Esophagus (tissue), 2 donors: ENCODE data around the gene AKAP9. TPM values are rescaled to one million over a fixed set of nuclear protein-coding genes. Genes with fewer than 3 reads are reported as not detected.
A peak's percentile ranks its signal among the peaks of the same experiment; 100 is the strongest.
"Not testable (repeated sequence)": the region's sequence is repeated elsewhere in the genome, so short reads cannot be mapped to it uniquely, and the experiment has no call there.

ENCODE experiments used
- H3K27ac ChIP-seq, 2 donors: one replicate each; pipeline ENCODE4 v1.5.1; 2013; ENCODE audit warnings: low read depth in 2 of 2, mild to moderate bottlenecking in 2 of 2, inconsistent platforms in 1 of 2, low read length in 1 of 2, moderate library complexity in 1 of 2
- H3K27me3 ChIP-seq, 2 donors: one replicate each; pipeline ENCODE4 v1.6.1; 2013; ENCODE audit warnings: low read length in 2 of 2, control low read depth in 1 of 2, mild to moderate bottlenecking in 1 of 2; ENCODE audit not compliant: insufficient read depth in 2 of 2, control insufficient read depth in 1 of 2
- H3K36me3 ChIP-seq, 2 donors: one replicate each; pipeline ENCODE4 v1.6.1; 2013; ENCODE audit warnings: low read length in 1 of 2; ENCODE audit not compliant: control insufficient read depth in 2 of 2, insufficient read depth in 2 of 2
- H3K4me1 ChIP-seq, 2 donors: one replicate each; pipeline ENCODE4 v1.6.1; 2013; ENCODE audit warnings: low read length in 1 of 2; ENCODE audit not compliant: control insufficient read depth in 2 of 2, insufficient read depth in 2 of 2
- H3K4me3 ChIP-seq, 2 donors: one replicate each; pipeline ENCODE4 v1.5.1; 2013; ENCODE audit warnings: low read length in 2 of 2, mild to moderate bottlenecking in 2 of 2, low read depth in 1 of 2, moderate library complexity in 1 of 2
- H3K9me3 ChIP-seq, 2 donors: one replicate each; pipeline ENCODE4 v1.6.1; 2013; ENCODE audit warnings: mild to moderate bottlenecking in 2 of 2, low read depth in 1 of 2, low read length in 1 of 2, moderate library complexity in 1 of 2; ENCODE audit not compliant: control insufficient read depth in 2 of 2, insufficient read depth in 1 of 2
- WGBS, 2 donors: extraction: QIAGEN DNeasy Blood & Tissue Kit; methylation state at CpG; one replicate each; pipeline ENCODE4 v1.1.7; 2013; 5-methylcytosine and 5-hydroxymethylcytosine counted together
- polyA plus RNA-seq, 2 donors: library from polyadenylated mRNA; stranded (reverse); fragments of 200-250 nt; gene quantifications; one replicate each; pipeline ENCODE4 v1.2.3, GENCODE V29; 2013
- donor health status: healthy with polysubstance abuse.
- donor health status: Bipolar disorder and iron deficiency.

The AKAP9 gene
- polyA plus RNA-seq, result 10 to 100 TPM; 15.8 to 16.7 TPM

DNA sequence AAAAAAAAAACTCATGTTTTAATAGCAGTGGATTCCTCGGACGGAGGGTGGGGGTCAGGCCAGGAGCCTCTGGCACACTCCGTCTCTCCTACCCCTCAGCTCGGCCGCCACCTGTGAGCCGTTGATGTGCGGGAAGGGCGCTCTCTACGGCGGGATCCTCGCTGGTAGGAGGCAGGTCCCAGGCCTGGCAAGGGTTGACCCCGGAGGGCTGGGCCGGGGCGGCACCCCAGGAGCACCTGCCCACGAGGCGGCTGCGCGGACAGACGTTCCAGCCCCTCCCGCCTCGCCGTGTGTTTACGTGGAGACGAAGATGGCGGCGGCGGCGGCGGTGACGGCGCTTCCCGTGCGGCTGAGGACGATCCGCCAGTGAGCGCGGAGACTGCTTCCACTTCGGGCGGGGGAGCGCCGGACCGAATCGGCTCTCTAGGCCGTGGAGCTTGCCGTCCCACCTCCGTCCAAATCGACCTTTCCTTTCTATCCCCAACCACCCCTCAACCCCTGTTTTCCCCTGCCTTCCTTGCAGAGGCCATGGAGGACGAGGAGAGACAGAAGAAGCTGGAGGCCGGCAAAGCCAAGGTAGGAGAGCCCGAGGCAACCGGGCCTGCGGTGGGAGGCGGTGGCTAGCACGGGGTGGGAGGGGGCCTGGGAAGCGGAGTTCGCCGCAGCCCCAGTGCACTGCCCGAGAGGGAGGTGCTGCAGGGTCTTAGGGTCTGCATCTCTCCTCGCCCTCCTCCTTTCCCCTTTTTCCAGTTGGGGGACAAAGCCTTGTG is at the start of gene AKAP9:
Gene AKAP9 (plus strand): TSS at position 291 of the 770 bp plus-strand sequence. CDS start 238 bp downstream, at position 529.
- no peaks in the 10 kb centered on the region for H3K36me3 ChIP-seq
- no peaks in the 10 kb centered on the region for H3K9me3 ChIP-seq
- H3K27ac ChIP-seq, result peak within 1 kb of the TSS; percentile 85 to 98
- no peaks in the 10 kb centered on the region for H3K4me1 ChIP-seq
- 0% methylated on average over 49 to 59 of the region's 59 CpGs for WGBS, 2 donors
- H3K4me3 ChIP-seq, result peak within 1 kb of the TSS; percentile 64 to 91
- no peaks in the 10 kb centered on the region for H3K27me3 ChIP-seq

DNA sequence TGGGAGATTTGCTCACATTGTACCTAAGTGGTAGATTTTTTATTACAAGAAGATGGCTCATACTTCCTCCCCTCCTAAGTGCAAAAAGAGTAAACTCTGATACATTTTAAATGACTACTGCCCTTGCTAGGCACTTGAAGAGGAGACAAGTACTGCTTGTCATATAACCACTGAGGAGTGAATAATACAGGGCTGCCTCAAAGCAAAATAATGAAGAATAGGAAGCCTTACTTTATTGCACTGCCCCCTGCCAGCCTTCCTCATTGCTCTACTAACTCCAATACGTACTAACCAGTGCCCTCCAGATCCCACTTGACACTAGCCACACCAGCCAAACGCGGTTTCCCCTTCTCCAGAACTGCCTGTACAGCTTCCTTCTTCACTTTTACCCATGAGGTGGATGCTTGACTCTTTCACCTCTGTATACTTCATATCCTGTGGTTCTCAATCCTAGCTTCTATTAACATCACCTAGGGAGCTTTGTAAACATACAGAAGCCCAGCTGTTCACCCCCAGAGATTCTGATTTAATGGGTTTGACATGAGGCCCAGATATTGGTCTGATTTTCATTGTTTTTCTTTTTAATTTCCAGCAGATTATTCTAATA is 48.5 kb upstream of the AKAP9 start:
- 66 to 67% methylated on average over 3 of the region's 3 CpGs for WGBS, 2 donors
- Histone ChIP-seq H3K27me3 (no peaks in the 10 kb centered on the region), H3K27ac (no peak overlapping the region), H3K4me3 (no peak overlapping the region), H3K9me3 (peaks cover 0 to 3% of the 10 kb centered on the region in 2 donors), H3K4me1 (no peaks in the 10 kb centered on the region), H3K36me3 (no peaks in the 10 kb centered on the region)

DNA sequence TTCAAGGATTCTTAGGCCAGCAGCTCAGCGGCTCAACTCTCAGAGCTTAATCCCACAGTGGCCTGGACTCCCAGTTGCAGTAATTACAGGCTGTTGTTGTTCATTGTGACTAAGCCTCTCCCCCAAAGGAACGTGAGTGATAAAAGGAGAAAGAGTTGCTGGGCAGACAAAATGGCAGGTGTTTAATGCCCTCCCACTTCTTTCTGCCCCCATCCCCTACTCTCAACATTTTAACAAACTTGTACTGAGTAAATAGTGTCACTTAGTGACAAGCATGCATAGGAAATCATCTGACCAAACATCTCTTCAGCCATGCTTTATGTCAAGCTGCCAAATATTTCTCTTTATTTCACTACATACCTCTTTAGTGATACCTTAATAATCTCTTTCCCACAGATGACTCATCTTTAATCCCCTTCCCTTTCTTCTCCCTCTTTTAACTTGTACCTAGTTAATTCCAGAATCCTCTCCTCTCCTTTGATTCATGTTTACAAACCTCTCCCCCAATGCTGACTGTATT is 47.8 kb upstream of the AKAP9 start:
- Histone ChIP-seq H3K9me3 (peaks cover 0 to 3% of the 10 kb centered on the region in 2 donors), H3K4me1 (no peaks in the 10 kb centered on the region), H3K27me3 (no peaks in the 10 kb centered on the region), H3K36me3 (no peaks in the 10 kb centered on the region), H3K27ac (no peak overlapping the region), H3K4me3 (no peak overlapping the region)
- WGBS, 2 donors, result 30 to 54% methylated on average over 2 of the region's 2 CpGs

DNA sequence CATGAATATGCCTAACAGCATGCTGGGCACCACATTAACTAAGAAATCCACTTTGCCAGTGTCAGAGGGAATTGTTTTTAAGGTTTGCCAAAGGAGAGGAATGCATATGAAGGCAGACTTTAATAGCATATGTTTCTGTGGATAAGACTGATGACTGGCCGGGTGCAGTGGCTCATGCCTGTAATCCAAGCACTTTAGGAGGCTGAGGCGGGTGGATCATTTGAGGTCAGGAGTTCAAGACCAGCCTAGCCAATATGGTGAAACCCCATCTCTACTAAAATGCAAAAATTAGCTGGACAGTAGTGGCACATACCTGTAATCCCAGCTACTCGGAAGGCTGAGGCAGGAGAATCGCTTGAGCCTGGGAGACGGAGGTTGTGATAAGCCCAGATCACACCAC is 47.0 kb upstream of the AKAP9 start:
- H3K36me3 ChIP-seq, H3K27ac ChIP-seq, H3K27me3 ChIP-seq, H3K4me3 ChIP-seq, H3K4me1 ChIP-seq, H3K9me3 ChIP-seq: not testable (repeated sequence)
- 84 to 89% methylated on average over 5 of the region's 5 CpGs for WGBS, 2 donors

DNA sequence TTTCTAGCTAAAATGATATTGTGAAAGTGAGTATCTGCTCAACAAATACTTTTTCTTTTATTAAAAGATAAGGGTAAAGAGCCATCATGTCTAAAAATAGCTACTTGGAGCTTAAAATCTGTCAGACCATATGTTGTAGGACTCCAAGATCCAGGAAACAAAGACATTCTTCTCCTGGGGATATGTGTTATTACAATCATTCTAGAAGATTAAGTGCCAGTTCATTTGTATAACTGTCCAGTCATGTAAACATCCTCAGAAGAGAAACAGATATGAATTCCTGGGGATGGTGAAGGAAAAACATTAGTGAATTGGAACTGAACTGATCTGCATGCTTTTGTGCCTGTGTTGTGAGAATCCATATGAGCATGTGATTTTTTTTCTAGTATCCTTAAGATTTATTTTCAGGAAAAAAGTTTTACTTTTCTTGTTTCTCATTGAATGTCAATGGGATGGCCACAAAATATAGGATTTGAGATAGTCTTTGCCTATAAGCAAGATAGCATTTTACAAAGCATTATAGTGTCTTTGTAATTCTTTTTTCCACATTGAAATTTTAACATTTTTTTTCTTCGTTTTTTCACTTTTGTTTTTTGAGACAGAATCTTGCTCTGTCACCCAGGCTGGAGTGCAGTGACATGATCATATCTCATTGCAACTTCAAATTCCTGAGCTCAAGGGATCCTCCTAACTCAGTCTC is 45.7 kb upstream of the AKAP9 start:
- Histone ChIP-seq H3K27me3 (no peaks in the 10 kb centered on the region), H3K4me3 (no peak overlapping the region), H3K27ac (no peak overlapping the region), H3K4me1 (no peaks in the 10 kb centered on the region), H3K9me3 (no peaks in the 10 kb centered on the region), H3K36me3 (no peaks in the 10 kb centered on the region)
- WGBS, 2 donors, result 60 to 63% methylated on average over 1 of the region's 1 CpG

DNA sequence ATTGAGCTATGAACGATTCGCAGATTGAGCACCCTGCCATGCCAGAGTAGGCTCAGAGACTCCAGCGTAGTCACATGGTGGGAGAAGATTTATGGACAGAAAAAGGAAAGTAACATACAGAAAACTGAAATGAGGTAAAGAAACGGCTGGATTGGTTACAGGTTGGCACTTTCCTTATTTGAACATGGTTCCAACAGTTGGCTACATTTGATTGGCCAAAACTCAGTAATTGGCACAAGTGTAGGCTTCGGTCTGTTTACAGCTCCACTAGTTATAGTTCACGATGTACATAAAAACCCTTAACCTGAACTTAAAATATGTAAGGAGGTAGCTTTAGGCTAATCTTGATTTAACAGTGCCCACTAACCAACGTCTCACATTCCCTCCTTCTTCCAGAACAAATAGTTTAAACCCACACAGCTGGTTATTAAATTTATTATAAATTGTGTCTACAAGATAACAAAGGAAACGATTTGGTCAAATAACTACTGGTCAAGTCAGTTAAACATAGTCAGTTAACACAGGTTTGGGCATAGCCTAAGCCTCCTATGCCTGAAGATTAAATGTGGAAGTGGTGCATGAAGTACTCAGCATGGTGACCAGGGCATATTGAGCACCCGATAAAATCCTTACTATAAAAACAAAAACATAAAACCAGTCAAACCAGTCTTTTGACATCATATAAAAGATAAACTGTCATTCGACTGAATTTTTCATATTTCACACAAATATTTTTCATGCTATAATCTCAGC is 42.2 kb upstream of the AKAP9 start:
- 67 to 69% methylated on average over 10 of the region's 10 CpGs for WGBS, 2 donors
- Histone ChIP-seq H3K36me3 (no peaks in the 10 kb centered on the region), H3K4me3 (no peak overlapping the region), H3K27ac (no peak overlapping the region), H3K9me3 (no peaks in the 10 kb centered on the region), H3K27me3 (no peaks in the 10 kb centered on the region), H3K4me1 (no peaks in the 10 kb centered on the region)

DNA sequence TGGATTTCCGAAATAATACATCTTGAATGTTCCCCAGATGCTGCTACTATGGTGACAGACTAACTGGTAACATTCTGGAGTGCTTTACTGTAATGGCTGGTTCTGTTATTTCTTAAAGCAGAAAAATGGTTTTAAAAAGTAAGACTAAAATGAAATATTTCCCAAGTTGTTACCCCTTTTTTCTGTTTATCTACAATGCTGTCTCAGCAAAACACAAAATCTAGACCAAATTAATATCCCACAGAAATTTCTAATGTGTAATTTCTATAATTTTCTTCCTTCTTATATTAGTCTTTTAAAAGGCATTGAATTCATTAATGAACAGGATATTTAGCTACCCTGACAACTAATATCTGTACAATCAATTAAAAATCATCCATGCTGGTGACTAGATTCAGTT is 41.1 kb upstream of the AKAP9 start:
- Histone ChIP-seq H3K36me3 (no peaks in the 10 kb centered on the region), H3K4me3 (no peak overlapping the region), H3K27me3 (no peaks in the 10 kb centered on the region), H3K4me1 (no peaks in the 10 kb centered on the region), H3K9me3 (no peaks in the 10 kb centered on the region), H3K27ac (no peak overlapping the region)
- WGBS, 2 donors, result 93% methylated on average over 1 of the region's 1 CpG

DNA sequence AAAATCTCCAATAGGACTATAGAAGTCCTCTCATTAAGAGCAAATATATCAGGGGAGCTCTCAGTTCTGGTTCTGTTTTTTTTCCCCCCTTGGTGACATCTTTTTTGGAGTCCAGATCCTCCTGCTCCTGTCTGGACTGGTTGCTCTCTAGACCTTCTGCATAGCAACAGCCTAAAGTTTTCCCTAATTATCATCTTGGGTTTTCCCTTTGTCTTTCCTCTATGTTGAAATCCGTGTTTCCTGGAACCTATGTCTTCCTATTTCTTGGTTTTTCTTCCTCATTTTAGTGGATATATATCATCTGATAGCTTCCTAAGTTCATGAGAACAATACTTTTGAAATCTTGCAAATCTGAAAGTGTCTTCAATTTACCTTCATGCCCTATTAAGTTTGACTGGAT is 30.5 kb upstream of the AKAP9 start:
- Histone ChIP-seq H3K9me3 (no peaks in the 10 kb centered on the region), H3K4me1 (no peaks in the 10 kb centered on the region), H3K27ac (no peak overlapping the region), H3K36me3 (no peaks in the 10 kb centered on the region), H3K27me3 (no peaks in the 10 kb centered on the region), H3K4me3 (no peak overlapping the region)
- 60 to 83% methylated on average over 1 of the region's 1 CpG for WGBS, 2 donors

DNA sequence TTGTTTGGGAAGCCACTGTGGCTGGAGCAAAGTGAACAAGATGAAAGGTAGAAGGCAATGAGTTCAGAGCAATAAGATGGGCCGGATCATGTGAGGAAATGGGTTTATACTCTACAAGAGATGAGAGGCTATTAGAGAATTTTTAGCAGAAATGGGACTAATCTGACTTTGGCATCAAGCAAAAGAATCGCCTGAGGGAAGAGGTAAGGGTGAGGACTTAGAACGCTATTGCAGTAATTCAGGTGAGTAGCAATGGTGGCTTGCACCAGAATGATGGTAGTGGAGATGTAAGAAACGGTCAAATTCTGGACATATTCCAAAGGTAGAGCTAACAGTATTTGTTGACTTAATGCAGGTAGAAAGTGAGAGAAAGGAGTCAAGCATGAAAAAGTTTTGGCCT is 29.5 kb upstream of the AKAP9 start:
- Histone ChIP-seq H3K36me3 (no peaks in the 10 kb centered on the region), H3K27me3 (no peaks in the 10 kb centered on the region), H3K9me3 (no peaks in the 10 kb centered on the region), H3K4me3 (no peak overlapping the region), H3K4me1 (no peaks in the 10 kb centered on the region), H3K27ac (no peak overlapping the region)
- 92 to 95% methylated on average over 4 of the region's 4 CpGs for WGBS, 2 donors
